K562 (cell line): Measurements from ENCODE around the gene PTPRE.

Experiments
- CBX5 ChIP-seq: IDR thresholded peaks from 2 replicates; pipeline ENCODE4 v1.6.1; 2014; ENCODE audit warnings: low read depth, borderline replicate concordance
- CREB1 ChIP-seq, 2 experiments: sonication (generic) in 1 of 2; formaldehyde crosslinking in 1 of 2; IDR thresholded peaks; 2 replicates each; pipeline versions ENCODE4 v1.6.1 to v1.8.0; 2012 to 2022; ENCODE audit warnings: inconsistent platforms in 1 of 2, mild to moderate bottlenecking in 1 of 2, missing genetic modification reagents in 1 of 2, moderate library complexity in 1 of 2
- EZH2 ChIP-seq: IDR thresholded peaks from 2 replicates; pipeline ENCODE4 v1.6.1; 2012; ENCODE audit warnings: low read depth, mild to moderate bottlenecking, inconsistent platforms, low read length, borderline replicate concordance
- GATAD2B ChIP-seq: fragments of 450-650 bp; IDR thresholded peaks from 2 replicates; pipeline ENCODE4 v1.6.1; 2017; ENCODE audit warnings: mild to moderate bottlenecking, borderline replicate concordance
- SIN3A ChIP-seq, 2 experiments: fragments of 150-350 bp in 1 of 2; IDR thresholded peaks; 2 replicates each; pipeline ENCODE4 v1.6.1; 2011 to 2016; ENCODE audit warnings: borderline replicate concordance in 2 of 2, low read depth in 2 of 2, low read length in 2 of 2, mild to moderate bottlenecking in 2 of 2, moderate library complexity in 2 of 2; ENCODE audit not compliant: control insufficient read depth in 1 of 2

GRCh38 chr10:128047991-128048818, 141.3 kb downstream of the PTPRE start:
- TF ChIP-seq EZH2 (no peak), CBX5 (no peak), SIN3A (IDR thresholded peaks at IDR 0.05; ENCODE audit: borderline replicate concordance in 2 of 2, control insufficient read depth in 1 of 2, low read depth in 2 of 2, low read length in 2 of 2) (no peak), GATAD2B (no peak), CREB1 (IDR thresholded peaks at IDR 0.05) (no peak), CREB1 (CRISPR knock-in tag; IDR thresholded peaks at IDR 0.05) (no peak)
